H1 (cell line): ENCODE measurements around the gene TMEM120B. TPM values are rescaled to one million over a fixed set of nuclear protein-coding genes. Genes with fewer than 3 reads are reported as not detected.

Source experiments
- CTCF ChIA-PET: fragments of 300-600 bp; sonication (Branson Sonifier 250); formaldehyde crosslinking; loops from one replicate; lab custom pipeline; 2021; ENCODE audit not compliant: partially characterized antibody; lab: Charles Lee
- POLR2A ChIA-PET: fragments of 300-600 bp; sonication (Branson Sonifier 250); formaldehyde crosslinking; loops from one replicate; lab custom pipeline; 2021; ENCODE audit warnings: inconsistent platforms; ENCODE audit not compliant: partially characterized antibody; lab: Charles Lee
- DNase-seq, 2 experiments: peaks; one replicate each; pipeline versions ENCODE4 v3.0.0 to v3.0.0-alpha.2; 2010 to 2022; ENCODE audit warnings: low spot score in 2 of 2, low read depth in 1 of 2, mixed read lengths in 1 of 2
- FAIRE-seq: peaks from 2 replicates; lab custom pipeline; 2011; peaks lifted over from hg19 to GRCh38; lab: Jason Lieb, UNC
- H2AFZ ChIP-seq: 2 replicates; pipeline ENCODE4 v1.8.1; 2012; ENCODE audit warnings: low read length, inconsistent platforms
- H2AK5ac ChIP-seq: 2 replicates; pipeline ENCODE4 v1.6.1; 2013; ENCODE audit warnings: low read depth, low read length
- H2BK120ac ChIP-seq: replicated peaks from 2 replicates; pipeline ENCODE3; 2013; ENCODE audit warnings: low read depth, low read length, inconsistent platforms
- H2BK12ac ChIP-seq: 2 replicates; pipeline ENCODE4 v1.6.1; 2013; ENCODE audit warnings: low read depth, low read length
- H2BK15ac ChIP-seq: 2 replicates; pipeline ENCODE4 v1.6.1; 2013; ENCODE audit warnings: low read length
- H2BK20ac ChIP-seq: 2 replicates; pipeline ENCODE4 v1.6.1; 2013; ENCODE audit warnings: low read length
- H2BK5ac ChIP-seq: 2 replicates; pipeline ENCODE4 v1.6.1; 2013; ENCODE audit warnings: low read depth, low read length
- H3K14ac ChIP-seq: 2 replicates; pipeline ENCODE4 v1.6.1; 2013; ENCODE audit warnings: inconsistent platforms; ENCODE audit not compliant: insufficient read length
- H3K18ac ChIP-seq: 2 replicates; pipeline ENCODE4 v1.6.1; 2013; ENCODE audit warnings: low read length; ENCODE audit errors: extremely low read depth
- H3K23ac ChIP-seq: 2 replicates; pipeline ENCODE4 v1.6.1; 2013; ENCODE audit warnings: inconsistent platforms; ENCODE audit not compliant: insufficient read length
- H3K23me2 ChIP-seq: 2 replicates; pipeline ENCODE4 v1.6.1; 2013; ENCODE audit warnings: low read depth, low read length
- H3K27ac ChIP-seq: 2 replicates; pipeline ENCODE4 v1.6.1; 2011; ENCODE audit warnings: low read depth, low read length, inconsistent platforms
- H3K27me3 ChIP-seq, 4 experiments: replicated peaks in 1 of 4; 1 replicate in 1 of 4; 2 replicates in 3 of 4; pipeline versions ENCODE4 v1.6.1 to v1.8.1; 2011 to 2013; ENCODE audit warnings: low read length in 3 of 4, mild to moderate bottlenecking in 3 of 4, inconsistent platforms in 2 of 4, mixed read lengths in 2 of 4, moderate library complexity in 1 of 4; ENCODE audit not compliant: control insufficient read depth in 3 of 4, insufficient read depth in 3 of 4; ENCODE audit errors: extremely low read depth in 1 of 4
- H3K36me3 ChIP-seq, 4 experiments: 2 replicates each; pipeline versions ENCODE4 v1.6.1 to v1.8.1; 2011 to 2013; ENCODE audit warnings: mild to moderate bottlenecking in 4 of 4, low read length in 3 of 4, moderate library complexity in 2 of 4, control low read depth in 1 of 4, inconsistent platforms in 1 of 4; ENCODE audit not compliant: insufficient read depth in 4 of 4, control insufficient read depth in 2 of 4
- H3K4ac ChIP-seq: replicated peaks from 2 replicates; pipeline ENCODE3; 2013; ENCODE audit warnings: low read length, low read depth, mixed read lengths, inconsistent platforms; ENCODE audit not compliant: insufficient read length
- H3K4me1 ChIP-seq, 4 experiments: replicated peaks in 1 of 4; 1 replicate in 1 of 4; 2 replicates in 3 of 4; pipeline versions ENCODE4 v1.6.1 to v1.8.1; 2011 to 2013; ENCODE audit warnings: low read length in 3 of 4, inconsistent platforms in 2 of 4, mixed read lengths in 1 of 4; ENCODE audit not compliant: insufficient read depth in 4 of 4, control insufficient read depth in 3 of 4
- H3K4me2 ChIP-seq, 2 experiments: 2 replicates each; pipeline versions ENCODE4 v1.6.1 to v1.8.1; 2011 to 2013; ENCODE audit warnings: low read depth in 2 of 2, low read length in 2 of 2, control low read depth in 1 of 2, inconsistent platforms in 1 of 2, mild to moderate bottlenecking in 1 of 2; ENCODE audit not compliant: insufficient read depth in 1 of 2
- H3K4me3 ChIP-seq, 4 experiments: fragments of 200-600, 300-600 bp in 1 of 4; sonication (generic), shearing (Covaris generic), sonication (Bioruptor Twin) in 1 of 4; 2 replicates each; pipeline versions ENCODE4 v1.5.1 to v1.8.1; 2011 to 2016; ENCODE audit warnings: low read length in 4 of 4, low read depth in 3 of 4, control low read depth in 2 of 4, inconsistent platforms in 2 of 4, mild to moderate bottlenecking in 2 of 4, mixed read lengths in 1 of 4, moderate library complexity in 1 of 4; ENCODE audit not compliant: insufficient read depth in 2 of 4; ENCODE audit errors: extremely low read depth in 1 of 4
- H3K56ac ChIP-seq: replicated peaks from 2 replicates; pipeline ENCODE3; 2013; ENCODE audit warnings: low read depth, mild to moderate bottlenecking, mixed read lengths, low read length, inconsistent platforms; ENCODE audit not compliant: insufficient read length
- H3K79me1 ChIP-seq: 2 replicates; pipeline ENCODE4 v1.6.1; 2013; ENCODE audit warnings: low read depth, low read length, control low read depth
- H3K79me2 ChIP-seq, 2 experiments: 2 replicates each; pipeline versions ENCODE4 v1.6.1 to v1.8.1; 2012 to 2013; ENCODE audit warnings: low read length in 2 of 2, mild to moderate bottlenecking in 2 of 2, inconsistent platforms in 1 of 2; ENCODE audit not compliant: insufficient read depth in 2 of 2, control insufficient read depth in 1 of 2
- H3K9ac ChIP-seq, 4 experiments: replicated peaks in 1 of 4; 1 replicate in 1 of 4; 2 replicates in 3 of 4; pipeline versions ENCODE4 v1.6.1 to v1.8.1; 2011 to 2013; ENCODE audit warnings: low read depth in 3 of 4, low read length in 3 of 4, control low read depth in 2 of 4, mild to moderate bottlenecking in 2 of 4, moderate library complexity in 2 of 4, inconsistent platforms in 1 of 4; ENCODE audit errors: extremely low read depth in 1 of 4
- H3K9me3 ChIP-seq, 2 experiments: 2 replicates each; pipeline versions ENCODE4 v1.6.1 to v1.8.1; 2012 to 2013; ENCODE audit warnings: mild to moderate bottlenecking in 2 of 2, moderate library complexity in 2 of 2, control low read depth in 1 of 2, inconsistent platforms in 1 of 2, low read depth in 1 of 2, low read length in 1 of 2, mixed read lengths in 1 of 2; ENCODE audit not compliant: insufficient read depth in 2 of 2
- H4K20me1 ChIP-seq, 2 experiments: replicated peaks in 1 of 2; 2 replicates each; pipeline versions ENCODE3 to v1.8.1; 2011 to 2013; ENCODE audit warnings: inconsistent platforms in 2 of 2, low read length in 2 of 2, mild to moderate bottlenecking in 1 of 2; ENCODE audit not compliant: insufficient read depth in 2 of 2, control insufficient read depth in 1 of 2
- H4K5ac ChIP-seq: 2 replicates; pipeline ENCODE4 v1.6.1; 2013; ENCODE audit warnings: low read length, low read depth, mixed read lengths, inconsistent platforms; ENCODE audit not compliant: insufficient read length
- H4K8ac ChIP-seq: 2 replicates; pipeline ENCODE4 v1.8.0; 2013; ENCODE audit warnings: mild to moderate bottlenecking, moderate library complexity, low read length, inconsistent platforms; ENCODE audit not compliant: insufficient read depth; ENCODE audit errors: extremely low read depth
- H4K91ac ChIP-seq: replicated peaks from 2 replicates; pipeline ENCODE3; 2013; ENCODE audit warnings: low read length, mixed read lengths, inconsistent platforms; ENCODE audit not compliant: insufficient read length
- ASH2L ChIP-seq: fragments of 200-600, 300-600 bp; sonication (generic); IDR thresholded peaks from one replicate; pipeline ENCODE4 v1.7.1; 2017; ENCODE audit warnings: low read length
- ATF2 ChIP-seq: IDR thresholded peaks from 2 replicates; pipeline ENCODE4 v1.6.1; 2012; ENCODE audit warnings: low read length, inconsistent platforms
- FOSL1 ChIP-seq: IDR thresholded peaks from 2 replicates; pipeline ENCODE4 v1.6.1; 2011; ENCODE audit warnings: mild to moderate bottlenecking, low read depth, low read length, moderate library complexity; ENCODE audit not compliant: insufficient read depth
- GTF2F1 ChIP-seq: IDR thresholded peaks from 2 replicates; pipeline ENCODE4 v1.6.1; 2012; ENCODE audit warnings: low read depth, low read length, improper control_type of control experiment, borderline replicate concordance
- KDM1A ChIP-seq: fragments of 200-600, 300-600 bp; sonication (generic); IDR thresholded peaks from 2 replicates; pipeline ENCODE4 v1.7.1; 2016; ENCODE audit warnings: mild to moderate bottlenecking, low read length, borderline replicate concordance
- RBBP5 ChIP-seq: IDR thresholded peaks from 2 replicates; pipeline ENCODE4 v1.7.1; 2012; ENCODE audit warnings: low read depth, mild to moderate bottlenecking, inconsistent platforms, low read length, moderate library complexity, borderline replicate concordance
- RFX5 ChIP-seq: IDR thresholded peaks from 2 replicates; pipeline ENCODE4 v1.6.1; 2011; ENCODE audit warnings: low read depth, low read length, improper control_type of control experiment, borderline replicate concordance
- RXRA ChIP-seq: IDR thresholded peaks from 2 replicates; pipeline ENCODE4 v1.6.1; 2011; ENCODE audit warnings: low read depth, mild to moderate bottlenecking, low read length, moderate library complexity; ENCODE audit not compliant: insufficient read depth
- SRF ChIP-seq: IDR thresholded peaks from 2 replicates; pipeline ENCODE4 v1.6.1; 2011; ENCODE audit warnings: mild to moderate bottlenecking, low read depth, low read length, moderate library complexity
- TBP ChIP-seq: IDR thresholded peaks from 2 replicates; pipeline ENCODE4 v1.6.1; 2011; ENCODE audit warnings: low read depth, low read length, improper control_type of control experiment
- USF2 ChIP-seq: IDR thresholded peaks from 2 replicates; pipeline ENCODE4 v1.6.1; 2011; ENCODE audit warnings: low read length, improper control_type of control experiment
- WGBS, 2 experiments: shearing (Covaris generic) in 1 of 2; methylation state at CpG; one replicate each; pipeline versions ENCODE4 v1.1.6 to v1.1.7; 2013 to 2015; ENCODE audit warnings: low lambda C conversion rate in 2 of 2, mixed read lengths in 2 of 2, inconsistent platforms in 1 of 2, low coverage in 1 of 2, missing lambda C conversion rate in 1 of 2; ENCODE audit not compliant: insufficient replicate concordance in 2 of 2, insufficient coverage in 1 of 2, insufficient read length in 1 of 2; ENCODE audit errors: extremely low coverage in 1 of 2, missing lambda C conversion rate in 1 of 2; 5-methylcytosine and 5-hydroxymethylcytosine counted together
- polyA plus RNA-seq, 7 experiments: library from polyadenylated mRNA; depleted of rRNA in 3 of 7; stranded (reverse) in 5 of 7; unstranded in 2 of 7; fragments of >200 nt in 5 of 7; fragments of 200-250 nt in 2 of 7; gene quantifications; 1 replicate in 5 of 7; 2 replicates in 1 of 7; 4 replicates in 1 of 7; pipeline versions ENCODE4 v1.2.1 to v1.2.3, GENCODE V29; 2011 to 2013; ENCODE audit warnings: missing spikeins in 2 of 7, mixed read lengths in 2 of 7
- total RNA-seq: library from RNA; stranded (reverse); fragmentation: NEBNext Ultra II Directional; extraction: Animal tissue kit (Norgen Biotek cat#: 25700); gene quantifications from 2 replicates; pipeline ENCODE4 v1.2.1, GENCODE V29; 2021

Gene TMEM120B
- total and polyA plus RNA-seq, 2 of the 8 experiments (the other 6 are each of a cell fraction or from before 2014, with no cell fraction given) = 22.0 to 29.1 TPM

DNA sequence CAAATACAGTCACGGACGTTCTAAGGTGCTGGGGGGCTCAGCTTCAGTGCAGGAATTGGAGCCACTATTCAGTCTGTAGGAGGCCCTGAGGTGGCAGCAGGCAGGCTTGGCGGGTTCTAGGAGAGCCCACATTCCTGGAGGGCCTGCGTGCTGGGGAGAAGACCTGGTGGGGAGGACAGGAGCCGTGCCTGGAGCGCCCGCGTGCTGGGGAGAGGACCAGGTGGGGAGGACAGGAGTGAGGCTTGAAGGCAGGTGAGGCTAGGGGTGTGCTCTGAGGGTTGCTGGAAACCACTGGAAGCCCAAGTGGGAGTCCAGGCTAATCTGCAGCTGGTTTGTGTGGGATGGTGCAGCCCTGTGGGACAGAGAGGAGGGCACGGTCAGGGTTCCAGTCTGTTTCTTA is 57.8 kb downstream of the TMEM120B start:
- Histone ChIP-seq H3K14ac (no peak overlapping the region), H2BK20ac (no peak overlapping the region), H4K5ac (no peak overlapping the region), H2BK120ac (no peak overlapping the region), H3K9ac (no peak overlapping the region), H3K9me3 (no peaks in the 10 kb centered on the region), H3K23ac (no peak overlapping the region), H4K8ac (peak overlapping the region; percentile 82), H3K23me2 (no peaks in the 10 kb centered on the region), H3K4me1 (peaks cover 0 to 12% (median 8%) of the 10 kb centered on the region in 4 experiments; a peak in 6 of 7 replicates), H2BK12ac (no peak overlapping the region), H4K91ac (no peak overlapping the region), H3K36me3 (peaks cover 0 to 8% (median 3%) of the 10 kb centered on the region in 4 experiments; a peak in 4 of 8 replicates), H3K79me1 (no peaks in the 10 kb centered on the region; the same call in 1 of the 2 replicates), H3K56ac (no peak overlapping the region), H3K4me2 (no peak overlapping the region), H2BK5ac (peak overlapping the region; percentile 23), H4K20me1 (peaks cover 0 to 5% of the 10 kb centered on the region in 2 experiments), H2AK5ac (no peak overlapping the region), H2AFZ (no peak overlapping the region), H3K4ac (no peak overlapping the region), H2BK15ac (no peak overlapping the region), H3K27ac (no peak overlapping the region), H3K27me3 (no peaks in the 10 kb centered on the region), H3K4me3 (no peak overlapping the region), H3K18ac (no peak overlapping the region), H3K79me2 (no peaks in the 10 kb centered on the region)
- WGBS, 2 experiments = 89% methylated on average over 9 of the region's 9 CpGs; no CpG with 5 or more reads in 1 of the 2 experiments
- FAIRE-seq = no peak
- ChIA-PET CTCF (interaction anchor here (1.4 to 18.5 kb wide), 2 partner anchors 20 to 73 kb away, joined by 6 to 335 read pairs; partner anchors contain the start of gene RHOF), POLR2A (interaction anchor here (34.9 kb wide), 1 partner anchor 30 kb away, joined by 958 read pairs; the partner anchor contains the start of genes RHOF and SETD1B)
- DNase-seq = no peak
- TF ChIP-seq GTF2F1 (no peak), RXRA (no peak), ASH2L (no peak), FOSL1 (no peak), TBP (no peak), ATF2 (no peak), RBBP5 (no peak), RFX5 (no peak), KDM1A (no peak), USF2 (no peak), SRF (no peak)
